Measurements from ENCODE around the gene ANKRD2. TPM values are rescaled to one million over a fixed set of nuclear protein-coding genes. Genes with fewer than 3 reads are reported as not detected.

Gene ANKRD2
- total RNA-seq, 1 donor from 2014 or later = not detected

- intact Hi-C loops (cut with micrococcal nuclease) = no loop called here
- no peaks in the 10 kb centered on the region for H3K27me3 Mint-ChIP-seq
- H3K36me3 Mint-ChIP-seq (ENCODE audit: low read depth) = no peaks in the 10 kb centered on the region
- TF ChIP-seq CTCF (IDR thresholded peaks at IDR 0.05) = no peak
- DNase-seq (no peak), ATAC-seq (ENCODE audit: low read depth) (no peak)
- ChIA-PET POLR2A (no interaction called here), CTCF (interaction anchor here (0.7 to 2.5 kb wide), 3 partner anchors 16 to 19 kb away, joined by 3 to 6 read pairs (median 6); no protein-coding TSS in a partner anchor)
- no peak overlapping the region for H3K4me3 Mint-ChIP-seq
- H3K27ac Mint-ChIP-seq = no peak overlapping the region
- H3K9me3 Mint-ChIP-seq = no peaks in the 10 kb centered on the region
- H3K4me1 Mint-ChIP-seq = no peaks in the 10 kb centered on the region
Measured at GRCh38 chr10:97534746-97535367, 37.7 kb upstream of the ANKRD2 start.

DNA sequence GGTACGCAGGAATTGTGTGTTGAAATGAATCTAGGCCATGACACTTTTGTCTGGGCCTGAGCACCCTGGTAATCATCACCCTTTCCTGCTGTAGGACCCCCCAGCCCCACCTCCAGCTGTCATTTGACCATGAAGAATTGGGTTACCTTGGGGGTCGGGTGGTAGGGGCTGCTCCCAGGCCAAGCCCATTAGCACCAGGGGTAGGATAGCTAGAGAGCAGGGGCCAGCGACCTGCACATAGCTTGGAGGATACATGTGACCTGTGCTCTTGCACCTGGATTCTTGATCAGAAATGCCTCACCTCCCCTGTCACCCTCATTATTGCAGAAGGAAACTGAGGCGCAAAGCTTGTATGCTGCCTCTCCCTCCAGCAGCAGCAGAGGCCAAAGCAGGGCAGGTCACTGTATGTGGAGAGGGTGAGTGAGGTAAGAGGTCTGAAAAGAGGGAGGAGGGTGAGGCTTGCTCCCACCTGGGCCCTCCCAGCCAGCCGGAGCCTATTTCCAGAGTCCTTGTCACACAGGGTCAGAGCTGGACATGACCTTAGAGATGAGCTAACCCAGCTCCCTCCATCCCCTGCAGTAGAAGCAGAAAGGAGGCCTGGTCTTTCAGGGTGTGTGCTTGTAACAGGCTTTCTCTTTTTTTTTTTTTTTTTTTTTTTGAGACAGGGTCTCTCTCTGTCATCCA, 35.3 kb upstream of the ANKRD2 start:
- POLR2A ChIA-PET = no interaction called here
- Mint-ChIP-seq H3K27me3 (peaks cover 4% of the 10 kb centered on the region), H3K36me3 (ENCODE audit: low read depth) (no peaks in the 10 kb centered on the region), H3K9me3 (no peaks in the 10 kb centered on the region), H3K4me3 (no peak overlapping the region), H3K4me1 (no peaks in the 10 kb centered on the region), H3K27ac (no peak overlapping the region)
- CTCF ChIA-PET = no interaction called here
- intact Hi-C loops (cut with micrococcal nuclease) = no loop called here
- DNase-seq (no peak), ATAC-seq (ENCODE audit: low read depth) (no peak)
- no peak for TF ChIP-seq CTCF (IDR thresholded peaks at IDR 0.05)

DNA sequence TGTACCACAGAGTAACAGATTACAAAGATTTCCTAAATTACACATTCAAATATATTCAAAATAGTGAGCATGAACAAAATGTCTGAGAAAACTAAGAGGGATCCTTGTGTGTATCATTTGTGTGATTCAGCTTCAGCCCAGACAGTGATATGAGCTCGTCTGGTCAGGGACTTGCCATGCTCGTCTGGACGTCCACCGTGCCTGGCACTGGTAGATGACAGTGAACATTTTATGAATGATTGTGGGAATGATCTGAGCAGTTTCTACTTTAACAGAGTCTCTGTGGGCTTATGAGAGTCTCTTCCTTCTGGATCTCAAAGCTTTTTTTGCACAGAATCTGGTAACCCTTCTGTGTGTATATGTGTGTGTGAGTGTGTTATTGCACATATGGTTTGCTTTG, 34.2 kb upstream of the ANKRD2 start:
- H3K4me1 Mint-ChIP-seq = peaks cover 5% of the 10 kb centered on the region
- CTCF ChIA-PET = interaction anchor here (1.0 kb wide), 1 partner anchor 15 kb away, joined by 4 read pairs; no protein-coding TSS in a partner anchor
- no peaks in the 10 kb centered on the region for H3K9me3 Mint-ChIP-seq
- H3K36me3 Mint-ChIP-seq (ENCODE audit: low read depth) = no peaks in the 10 kb centered on the region
- no peak for TF ChIP-seq CTCF (IDR thresholded peaks at IDR 0.05)
- no peak overlapping the region for H3K27ac Mint-ChIP-seq
- no peak overlapping the region for H3K4me3 Mint-ChIP-seq
- POLR2A ChIA-PET = no interaction called here
- intact Hi-C loops (cut with micrococcal nuclease) = no loop called here
- ATAC-seq (ENCODE audit: low read depth) (no peak), DNase-seq (no peak)
- H3K27me3 Mint-ChIP-seq = peaks cover 4% of the 10 kb centered on the region

DNA sequence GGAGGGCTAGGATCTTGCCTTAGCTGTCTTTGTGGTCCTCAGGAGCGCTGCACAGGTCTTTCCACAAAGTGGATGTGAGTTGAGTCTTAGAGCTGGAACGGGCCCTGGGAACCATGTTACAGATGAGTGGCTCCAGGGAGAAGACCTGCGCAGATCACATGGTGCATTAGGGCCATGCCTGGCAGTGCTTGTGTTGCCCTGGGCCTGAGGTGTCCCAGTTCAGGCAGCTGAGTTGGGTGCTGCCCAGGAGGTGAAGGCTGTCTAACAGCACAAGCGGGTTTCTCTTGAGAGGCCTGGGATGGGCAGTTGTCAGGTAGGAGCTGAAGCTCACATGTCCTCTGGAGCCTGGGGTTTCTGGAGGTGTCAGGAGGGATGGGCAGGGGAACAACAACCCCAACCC, 33.7 kb upstream of the ANKRD2 start:
- ChIA-PET CTCF (interaction anchor here (1.0 kb wide), 1 partner anchor 15 kb away, joined by 4 read pairs; no protein-coding TSS in a partner anchor), POLR2A (no interaction called here)
- TF ChIP-seq CTCF (IDR thresholded peaks at IDR 0.05) = no peak
- Mint-ChIP-seq H3K27ac (no peak overlapping the region), H3K9me3 (no peaks in the 10 kb centered on the region), H3K4me1 (peaks cover 5% of the 10 kb centered on the region), H3K4me3 (no peak overlapping the region), H3K36me3 (ENCODE audit: low read depth) (no peaks in the 10 kb centered on the region), H3K27me3 (peaks cover 4% of the 10 kb centered on the region)
- ATAC-seq (ENCODE audit: low read depth) (no peak), DNase-seq (no peak)
- intact Hi-C loops (cut with micrococcal nuclease) = no loop called here

DNA sequence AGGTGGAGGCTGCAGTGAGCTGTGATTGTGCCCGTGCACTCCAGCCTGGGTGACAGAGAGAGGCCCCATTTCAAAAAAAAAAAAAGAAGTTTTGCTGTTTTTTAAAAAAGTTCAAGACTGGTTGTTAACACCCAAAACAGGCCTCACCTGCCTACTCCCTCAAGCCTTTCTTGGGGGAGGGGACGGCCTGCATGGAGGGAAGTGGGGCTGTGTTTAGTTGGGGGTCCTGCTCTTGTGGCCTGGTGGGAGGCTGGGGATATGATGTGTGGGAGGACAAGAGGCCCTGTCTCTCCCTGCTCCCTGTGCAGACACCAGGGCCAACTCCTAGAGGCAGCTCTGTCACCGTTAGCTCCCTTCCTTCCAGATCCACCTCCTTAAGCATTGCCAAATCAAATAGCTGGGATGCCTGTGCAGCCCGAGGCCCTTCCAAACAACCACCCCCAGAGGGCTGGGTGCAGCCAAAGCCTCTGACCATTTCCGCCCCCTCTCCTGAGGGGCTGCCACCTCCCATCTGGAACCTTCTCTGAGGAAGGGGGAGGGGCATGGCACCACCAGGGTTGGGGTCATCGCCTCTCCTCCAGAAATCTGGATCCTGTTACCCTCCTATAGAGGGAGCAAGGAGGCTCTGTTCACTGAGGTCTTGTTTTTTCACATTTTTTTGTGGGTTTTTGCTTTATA, 32.9 kb upstream of the ANKRD2 start:
- intact Hi-C loops (cut with micrococcal nuclease) = no loop called here
- H3K27me3 Mint-ChIP-seq = peaks cover 4% of the 10 kb centered on the region

More for the DNA sequence above, 32.9 kb upstream of the ANKRD2 start:
- ChIA-PET POLR2A (no interaction called here), CTCF (interaction anchor here (1.0 kb wide), 1 partner anchor 14 kb away, joined by 4 read pairs; no protein-coding TSS in a partner anchor)
- Mint-ChIP-seq H3K27ac (no peak overlapping the region), H3K36me3 (ENCODE audit: low read depth) (no peaks in the 10 kb centered on the region), H3K4me3 (no peak overlapping the region), H3K9me3 (no peaks in the 10 kb centered on the region), H3K4me1 (peaks cover 5% of the 10 kb centered on the region)
- DNase-seq = no peak
- TF ChIP-seq CTCF (IDR thresholded peaks at IDR 0.05) = no peak
- ATAC-seq (ENCODE audit: low read depth) = no peak
